Right hindlimb (tissue), 1 donor: ENCODE data around the gene RGS7.
"Not testable (repeated sequence)": the region's sequence is repeated elsewhere in the genome, so short reads cannot be mapped to it uniquely, and the experiment has no call there.

Experiments
- DNase-seq: peaks from one replicate; pipeline ENCODE4 v3.0.0-alpha.2; 2018

The RGS7 gene

GRCh38 chr1:241068359-241068758 is 288.6 kb downstream of the RGS7 start:
- no peak for DNase-seq

DNA sequence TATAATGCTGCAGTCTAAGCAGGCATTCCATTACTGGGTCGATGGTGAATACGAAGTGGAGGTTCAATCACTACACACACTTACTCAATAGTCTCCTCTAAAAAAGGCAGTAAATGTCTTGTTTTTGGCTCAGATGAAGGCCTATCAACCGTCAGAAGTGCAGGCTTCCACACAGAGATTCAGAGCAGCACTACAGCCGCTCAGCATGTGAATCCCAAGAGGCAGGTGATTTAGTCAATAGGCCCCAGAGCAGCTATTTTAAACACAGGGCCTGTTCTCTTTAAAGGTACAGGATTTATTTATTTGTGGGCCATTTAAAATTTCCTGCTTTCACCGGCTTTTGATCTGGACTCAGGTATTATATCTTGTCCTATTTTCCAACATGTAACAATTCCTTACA is 293.7 kb downstream of the RGS7 start:
- no peak for DNase-seq

- no peak for DNase-seq
These were observed 295.9 kb downstream of the RGS7 start for GRCh38 chr1:241061062-241061461.

- DNase-seq, result no peak
These were observed 308.4 kb downstream of the RGS7 start for GRCh38 chr1:241048622-241049021.

GRCh38 chr1:241045659-241046058 is 311.3 kb downstream of the RGS7 start:
- DNase-seq, result no peak

DNA sequence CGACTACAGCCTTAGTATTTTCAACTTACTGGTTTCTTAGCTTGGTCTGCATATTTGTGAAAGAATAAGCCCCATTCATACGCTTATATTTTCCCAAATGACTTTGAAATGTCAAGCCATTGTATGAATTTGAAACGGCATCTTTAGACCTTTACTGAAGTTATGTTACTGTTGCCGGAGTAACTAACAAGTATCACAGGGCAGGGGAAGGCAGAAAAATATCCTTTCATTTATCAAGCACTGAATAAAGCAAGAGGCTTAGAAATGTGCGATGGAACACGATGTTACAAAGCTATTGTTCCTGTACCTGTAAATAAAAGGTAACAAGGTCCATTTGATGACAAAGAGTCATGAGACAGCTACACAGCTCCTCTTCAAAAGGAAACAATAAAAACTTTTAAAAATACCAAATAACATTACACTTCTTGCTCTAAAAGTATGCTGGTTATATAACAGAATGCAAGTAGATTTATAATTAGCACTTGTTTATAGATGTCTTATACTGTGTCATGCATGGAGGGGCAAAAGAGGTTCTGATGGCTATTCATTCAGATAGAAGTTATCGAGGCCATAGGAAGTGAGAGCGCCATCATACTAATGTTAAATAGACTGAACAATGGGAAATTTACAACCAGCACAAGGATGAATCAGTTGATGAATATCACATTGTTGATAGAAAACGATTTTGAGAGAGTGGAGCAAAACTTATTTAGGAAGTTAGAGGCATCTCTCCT is 322.6 kb downstream of the RGS7 start:
- DNase-seq, result no peak

DNA sequence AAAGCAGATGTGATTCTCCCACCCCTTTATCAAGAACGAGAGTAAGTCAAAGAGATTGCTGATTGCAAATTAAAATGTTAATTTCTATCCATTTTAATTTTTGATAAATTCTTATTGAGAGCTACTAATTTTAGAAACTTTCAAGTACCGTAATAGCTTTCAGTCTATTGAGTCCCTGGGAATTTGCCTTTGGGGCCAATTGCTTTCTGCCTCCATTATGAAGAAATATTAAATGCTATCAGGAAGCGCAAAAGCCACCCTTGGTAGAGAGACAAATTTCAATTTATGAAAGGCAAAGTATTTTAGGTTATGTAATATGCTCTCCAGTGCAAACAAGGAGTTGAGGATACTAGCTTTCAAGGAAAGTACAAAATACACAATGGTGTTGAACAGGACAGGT is 332.2 kb downstream of the RGS7 start:
- DNase-seq, result no peak

GRCh38 chr1:241022366-241022765 is 334.6 kb downstream of the RGS7 start:
- DNase-seq, result no peak

GRCh38 chr1:241020851-241021697 is 335.9 kb downstream of the RGS7 start:
- DNase-seq, result no peak

- no peak for DNase-seq
These were observed 344.2 kb downstream of the RGS7 start for GRCh38 chr1:241012708-241013340.

DNA sequence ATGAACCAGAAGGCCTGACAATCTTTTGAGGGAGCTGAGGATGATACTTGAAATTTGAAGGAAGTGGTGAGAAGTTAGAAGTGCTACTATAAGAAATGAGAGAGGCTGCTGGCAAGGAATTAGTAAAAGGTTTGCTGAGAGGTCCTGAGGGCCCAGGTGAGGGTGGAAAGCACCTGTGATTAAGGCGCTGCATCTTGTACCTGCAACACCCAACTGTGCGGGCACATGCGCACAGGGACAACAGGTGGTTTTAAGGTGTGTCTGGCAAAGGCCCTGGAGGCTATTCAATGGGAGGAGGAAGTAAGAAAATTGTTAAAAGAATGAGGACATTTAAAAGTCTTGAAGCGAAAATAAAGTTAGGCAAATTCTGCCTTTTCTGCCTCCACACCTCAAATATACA is 349.3 kb downstream of the RGS7 start:
- no peak for DNase-seq

GRCh38 chr1:240999826-241000225 is 357.2 kb downstream of the RGS7 start:
- DNase-seq, result no peak

- no peak for DNase-seq
These were observed 358.5 kb downstream of the RGS7 start for GRCh38 chr1:240998441-240999015.

GRCh38 chr1:240998024-240998423 is 359.0 kb downstream of the RGS7 start:
- no peak for DNase-seq

GRCh38 chr1:240993004-240993403 is 364.0 kb downstream of the RGS7 start:
- DNase-seq, result no peak

- no peak for DNase-seq
These were observed 365.8 kb downstream of the RGS7 start for GRCh38 chr1:240991230-240991629.

DNA sequence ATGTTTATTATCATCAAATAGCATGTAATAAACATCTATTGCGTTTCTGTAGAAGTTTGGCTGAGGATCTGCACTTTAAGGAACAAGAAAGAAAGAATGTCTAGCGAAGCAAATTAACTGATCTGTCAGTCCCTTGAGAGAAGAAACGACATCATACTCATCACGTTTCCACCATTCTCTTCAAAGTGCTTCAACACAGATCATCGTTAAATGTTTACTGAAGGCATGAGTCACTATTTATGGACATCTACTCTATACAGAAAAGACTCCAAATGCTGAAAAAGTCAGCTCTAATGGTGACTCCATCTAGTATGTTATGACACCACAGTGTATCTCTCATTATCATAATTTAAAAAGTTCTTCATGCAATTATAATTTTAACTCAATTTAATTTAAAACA is 369.1 kb downstream of the RGS7 start:
- DNase-seq, result no peak

GRCh38 chr1:240985081-240985480 is 371.9 kb downstream of the RGS7 start:
- no peak for DNase-seq

DNA sequence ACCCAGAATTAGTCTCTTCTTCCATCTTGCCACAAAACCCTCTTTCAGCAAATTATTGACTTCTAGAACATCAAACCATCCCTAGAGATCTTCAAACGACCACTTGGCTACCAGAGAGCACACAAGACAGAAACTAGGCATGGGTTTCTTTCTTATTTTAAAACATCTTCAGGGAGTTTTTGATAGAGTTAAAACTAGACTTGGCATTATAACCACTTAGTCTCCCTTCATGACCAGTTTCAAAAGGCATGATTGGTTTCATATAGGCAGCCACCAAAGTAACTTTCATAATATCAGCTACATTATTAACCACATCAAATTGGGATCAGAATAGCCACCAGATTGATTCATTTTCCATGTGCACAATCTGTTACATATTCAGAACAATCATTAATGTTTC is 376.7 kb downstream of the RGS7 start:
- DNase-seq, result no peak

GRCh38 chr1:240976685-240977084 is 380.3 kb downstream of the RGS7 start:
- no peak for DNase-seq

DNA sequence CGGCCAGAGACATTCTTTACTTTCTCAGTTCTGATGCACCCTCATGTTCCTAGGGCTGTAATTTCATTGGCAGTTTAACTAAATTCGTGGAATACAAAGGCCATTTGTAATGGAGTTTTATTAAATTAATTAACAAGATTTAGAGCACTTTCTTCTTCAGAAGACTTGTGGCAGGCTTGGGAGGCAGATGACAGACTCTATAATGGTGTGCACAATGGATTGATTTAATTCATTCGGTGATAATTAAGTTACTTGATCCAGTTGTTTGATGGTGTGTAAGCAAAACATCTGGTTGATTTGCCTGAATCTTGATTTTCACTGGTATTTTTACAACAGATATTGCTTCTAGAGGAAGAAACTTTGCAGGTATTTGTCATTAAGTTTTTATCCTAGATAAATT is 383.1 kb downstream of the RGS7 start:
- DNase-seq, result no peak

GRCh38 chr1:240972059-240972458 is 384.9 kb downstream of the RGS7 start:
- not testable (repeated sequence) for DNase-seq

DNA sequence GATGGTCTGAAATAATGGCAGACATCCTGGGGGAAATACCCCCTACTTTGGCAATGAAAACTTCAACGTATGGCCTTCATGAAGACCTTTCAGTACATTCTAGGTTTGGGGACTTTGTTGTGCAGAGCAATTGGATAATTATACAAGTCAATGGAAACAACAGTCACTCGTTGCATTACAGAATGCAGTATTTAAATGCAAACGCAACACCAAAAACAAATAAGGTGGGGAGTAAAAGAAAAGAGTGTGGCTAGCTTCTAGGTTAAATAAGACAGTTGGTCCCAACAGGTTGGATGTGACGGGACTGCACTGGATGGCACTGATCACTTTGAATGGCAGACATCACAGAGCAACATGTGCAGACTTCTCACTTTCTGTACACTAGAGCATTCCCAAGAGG is 386.8 kb downstream of the RGS7 start:
- DNase-seq, result no peak

- no peak for DNase-seq
These were observed 388.1 kb downstream of the RGS7 start for GRCh38 chr1:240968864-240969263.
